ENCODE measurements around the gene RASGRF2.
A peak's percentile ranks its signal among the peaks of the same experiment; 100 is the strongest.

The RASGRF2 gene, protein sequence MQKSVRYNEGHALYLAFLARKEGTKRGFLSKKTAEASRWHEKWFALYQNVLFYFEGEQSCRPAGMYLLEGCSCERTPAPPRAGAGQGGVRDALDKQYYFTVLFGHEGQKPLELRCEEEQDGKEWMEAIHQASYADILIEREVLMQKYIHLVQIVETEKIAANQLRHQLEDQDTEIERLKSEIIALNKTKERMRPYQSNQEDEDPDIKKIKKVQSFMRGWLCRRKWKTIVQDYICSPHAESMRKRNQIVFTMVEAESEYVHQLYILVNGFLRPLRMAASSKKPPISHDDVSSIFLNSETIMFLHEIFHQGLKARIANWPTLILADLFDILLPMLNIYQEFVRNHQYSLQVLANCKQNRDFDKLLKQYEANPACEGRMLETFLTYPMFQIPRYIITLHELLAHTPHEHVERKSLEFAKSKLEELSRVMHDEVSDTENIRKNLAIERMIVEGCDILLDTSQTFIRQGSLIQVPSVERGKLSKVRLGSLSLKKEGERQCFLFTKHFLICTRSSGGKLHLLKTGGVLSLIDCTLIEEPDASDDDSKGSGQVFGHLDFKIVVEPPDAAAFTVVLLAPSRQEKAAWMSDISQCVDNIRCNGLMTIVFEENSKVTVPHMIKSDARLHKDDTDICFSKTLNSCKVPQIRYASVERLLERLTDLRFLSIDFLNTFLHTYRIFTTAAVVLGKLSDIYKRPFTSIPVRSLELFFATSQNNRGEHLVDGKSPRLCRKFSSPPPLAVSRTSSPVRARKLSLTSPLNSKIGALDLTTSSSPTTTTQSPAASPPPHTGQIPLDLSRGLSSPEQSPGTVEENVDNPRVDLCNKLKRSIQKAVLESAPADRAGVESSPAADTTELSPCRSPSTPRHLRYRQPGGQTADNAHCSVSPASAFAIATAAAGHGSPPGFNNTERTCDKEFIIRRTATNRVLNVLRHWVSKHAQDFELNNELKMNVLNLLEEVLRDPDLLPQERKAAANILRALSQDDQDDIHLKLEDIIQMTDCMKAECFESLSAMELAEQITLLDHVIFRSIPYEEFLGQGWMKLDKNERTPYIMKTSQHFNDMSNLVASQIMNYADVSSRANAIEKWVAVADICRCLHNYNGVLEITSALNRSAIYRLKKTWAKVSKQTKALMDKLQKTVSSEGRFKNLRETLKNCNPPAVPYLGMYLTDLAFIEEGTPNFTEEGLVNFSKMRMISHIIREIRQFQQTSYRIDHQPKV (N-terminal part only)

GRCh38 chr5:80959768-80960442 lies at the start of gene RASGRF2:
Gene RASGRF2, plus strand, starts transcription at chr5:80960363. Its CDS starts 376 bp downstream, at chr5:80960739.
- DNase-seq, result no peak

- DNase-seq, result no peak
Observed at GRCh38 chr5:80912479-80912878, 47.7 kb upstream of the RASGRF2 start.

DNA sequence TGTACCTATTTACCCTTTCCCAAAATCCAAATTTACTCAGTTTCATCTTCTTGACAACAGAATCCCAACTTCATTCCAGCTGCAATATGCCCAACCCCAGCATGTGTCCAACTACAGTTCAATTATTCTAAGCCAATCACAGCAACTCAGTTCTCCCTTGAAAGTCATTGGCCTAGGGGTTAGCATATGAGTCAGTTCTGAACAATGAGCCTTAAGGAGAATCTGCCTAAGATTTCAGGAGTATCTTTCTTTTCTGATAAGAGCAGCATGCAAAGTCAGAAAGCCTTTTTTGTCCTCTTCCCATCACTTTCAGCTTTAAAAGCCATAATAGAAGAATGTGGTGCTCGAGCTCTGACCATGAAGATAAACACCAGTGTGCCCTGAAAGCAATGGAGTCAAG lies 44.4 kb upstream of the RASGRF2 start:
- DNase-seq, result no peak

DNA sequence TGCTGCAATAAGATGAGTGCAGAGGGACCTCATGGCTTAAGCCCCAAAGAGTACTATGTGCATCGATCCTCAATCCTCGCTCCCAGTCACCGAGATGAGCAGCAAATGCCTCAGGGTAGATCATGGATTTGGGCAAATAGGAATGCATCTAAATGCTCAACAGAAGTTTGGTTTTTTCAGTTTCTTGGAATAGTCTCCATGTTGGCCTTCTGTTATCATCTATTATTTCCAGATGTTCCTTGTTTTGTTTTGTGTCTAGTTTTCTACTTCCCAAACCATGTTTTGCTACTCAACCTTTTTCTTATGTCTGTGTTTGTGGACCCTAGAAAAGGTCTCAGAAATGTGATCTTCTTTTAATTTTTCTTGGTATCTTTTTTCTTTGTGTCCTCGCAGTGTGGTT lies 43.5 kb upstream of the RASGRF2 start:
- DNase-seq, result no peak

- DNase-seq, result peak; percentile 8
Observed at GRCh38 chr5:80917631-80918030, 42.5 kb upstream of the RASGRF2 start.

GRCh38 chr5:80919678-80920196 lies 40.4 kb upstream of the RASGRF2 start:
- no peak for DNase-seq

DNA sequence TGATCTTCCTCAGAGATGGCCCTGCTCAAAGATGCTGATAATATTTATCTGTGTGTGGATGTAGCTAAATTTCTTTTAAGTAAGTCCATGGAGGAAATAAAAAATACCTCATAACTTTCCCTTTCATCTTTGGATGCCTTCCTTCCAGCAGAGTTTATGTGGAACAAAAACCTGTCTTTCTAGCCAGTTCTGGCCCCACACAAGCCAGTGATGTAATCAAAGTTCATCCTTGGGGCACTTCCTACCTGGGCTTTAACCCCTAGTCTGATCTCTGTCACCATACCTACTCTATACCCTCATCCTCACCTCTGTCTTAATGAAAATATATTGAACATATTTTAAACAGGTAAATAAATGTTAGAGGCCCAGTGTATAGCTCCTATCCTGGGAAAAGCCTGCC lies 39.8 kb upstream of the RASGRF2 start:
- DNase-seq, result no peak

GRCh38 chr5:80921026-80921425 lies 39.1 kb upstream of the RASGRF2 start:
- no peak for DNase-seq

DNA sequence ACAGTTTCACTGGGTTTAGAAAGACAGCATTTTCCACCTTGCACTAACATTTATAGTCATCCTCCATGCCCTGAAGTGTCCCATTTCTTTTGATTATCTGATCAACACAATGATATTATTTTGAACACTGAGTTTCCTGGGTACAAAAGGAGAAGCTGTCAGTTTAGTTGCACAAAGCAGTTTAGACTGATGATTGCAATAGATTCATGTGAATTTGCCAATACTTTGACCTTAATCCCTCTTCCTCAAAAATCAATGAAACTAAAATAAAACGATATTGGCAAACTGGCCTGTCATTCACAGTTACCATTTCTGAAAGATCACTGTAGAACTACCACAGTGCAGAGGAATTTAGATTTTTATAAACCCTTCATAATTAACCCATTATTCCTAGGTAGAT lies 34.2 kb upstream of the RASGRF2 start:
- DNase-seq, result no peak

DNA sequence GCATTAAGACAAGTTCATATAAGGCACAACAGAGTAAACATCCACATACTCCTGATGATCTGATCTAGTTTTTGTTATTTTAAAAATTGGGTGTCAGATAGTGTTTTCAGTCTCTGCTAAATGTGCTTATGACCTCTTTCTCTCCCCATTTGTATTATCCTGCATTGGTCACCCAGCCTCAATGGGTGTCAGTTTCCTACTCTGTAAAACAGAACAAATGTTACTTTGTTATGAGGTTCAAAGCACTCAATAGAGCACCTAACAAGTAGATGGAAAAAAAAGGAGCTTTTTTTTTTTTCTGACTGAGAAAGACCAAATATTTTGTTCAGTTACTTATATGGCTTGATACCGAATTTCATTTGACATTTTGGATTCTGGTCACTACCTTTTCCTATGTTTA lies 33.6 kb upstream of the RASGRF2 start:
- no peak for DNase-seq

DNA sequence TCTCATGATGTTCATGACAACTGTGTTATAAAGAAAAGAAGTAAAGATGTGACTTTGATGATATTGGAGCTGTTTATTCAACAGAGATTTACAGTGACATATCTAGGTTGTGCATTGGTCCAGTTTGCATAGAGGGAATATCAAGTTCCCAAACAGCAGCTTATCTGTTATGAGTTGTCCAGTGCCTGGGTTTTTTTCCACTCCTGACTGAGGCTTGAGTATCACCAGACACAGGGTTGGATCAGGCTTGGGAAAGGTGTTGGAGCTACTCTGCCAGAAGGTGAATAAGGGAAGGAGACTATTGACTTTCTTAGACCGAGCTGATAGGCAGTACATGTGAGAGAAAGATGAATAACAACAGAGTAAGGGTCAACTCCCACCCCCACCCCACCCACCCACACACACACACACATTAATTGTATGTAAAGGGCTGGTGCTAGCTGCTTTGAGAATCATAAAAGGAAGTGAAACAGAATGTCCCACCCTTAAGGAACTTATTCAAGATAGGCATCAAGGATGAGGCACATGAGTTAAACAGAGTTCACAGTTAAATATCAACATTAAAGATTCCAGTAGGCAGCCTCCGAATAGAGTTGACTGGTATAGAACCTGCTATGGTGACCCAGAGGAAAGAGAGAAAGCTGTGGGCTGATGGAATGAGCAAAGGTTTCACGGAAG lies 33.0 kb upstream of the RASGRF2 start:
- DNase-seq, result no peak

GRCh38 chr5:80928073-80928472 lies 32.1 kb upstream of the RASGRF2 start:
- DNase-seq, result no peak

- DNase-seq, result no peak
Observed at GRCh38 chr5:80930940-80931339, 29.2 kb upstream of the RASGRF2 start.

- DNase-seq, result no peak
Observed at GRCh38 chr5:80931411-80931810, 28.8 kb upstream of the RASGRF2 start.

DNA sequence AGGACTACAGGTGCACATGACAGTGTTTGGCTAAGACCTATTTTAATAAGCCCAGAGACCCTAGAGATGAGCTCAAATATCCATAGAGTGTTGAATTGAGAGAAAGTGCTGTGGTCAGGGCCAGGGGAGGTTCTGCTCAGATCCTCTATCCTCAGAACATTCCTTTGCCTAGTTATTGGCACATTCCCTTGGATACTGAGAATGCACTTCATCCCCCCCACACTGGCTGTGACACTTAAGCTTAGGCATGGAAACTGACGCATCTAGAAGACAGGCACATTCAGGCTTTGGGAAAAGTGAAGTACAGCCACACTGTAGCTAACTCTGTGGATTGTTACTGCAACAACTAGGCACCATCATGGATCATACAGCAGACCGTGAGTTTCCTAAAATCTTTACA lies 27.1 kb upstream of the RASGRF2 start:
- no peak for DNase-seq

- DNase-seq, result no peak
Observed at GRCh38 chr5:80934751-80935150, 25.4 kb upstream of the RASGRF2 start.

DNA sequence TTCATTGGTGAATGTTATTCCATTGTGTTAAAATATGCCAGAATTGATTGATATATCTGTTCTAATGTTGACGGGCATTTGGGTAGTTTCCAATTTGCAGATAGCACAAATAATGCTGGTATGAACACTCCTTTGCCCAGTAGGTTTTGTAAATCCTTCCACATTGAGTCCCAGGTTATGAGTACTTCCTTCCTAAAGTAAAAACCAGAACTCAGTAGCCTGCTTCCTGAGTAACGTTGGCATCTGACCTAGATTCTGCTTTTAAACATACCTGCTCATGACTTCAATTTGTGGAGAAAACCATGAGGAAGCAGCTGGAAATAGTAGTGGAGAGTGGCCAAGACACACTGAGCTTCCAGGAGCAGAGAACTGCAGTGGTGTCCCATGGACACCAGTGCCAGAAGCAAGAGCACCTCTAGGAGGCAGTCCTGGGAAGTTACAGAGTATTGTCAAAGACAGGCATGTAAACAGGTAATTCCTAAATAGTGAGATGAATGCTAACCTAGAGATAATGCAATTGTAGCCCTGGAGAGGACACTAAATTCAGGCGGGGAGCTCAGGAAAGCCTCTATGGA lies 24.3 kb upstream of the RASGRF2 start:
- no peak for DNase-seq

GRCh38 chr5:80936881-80937280 lies 23.3 kb upstream of the RASGRF2 start:
- DNase-seq, result no peak

DNA sequence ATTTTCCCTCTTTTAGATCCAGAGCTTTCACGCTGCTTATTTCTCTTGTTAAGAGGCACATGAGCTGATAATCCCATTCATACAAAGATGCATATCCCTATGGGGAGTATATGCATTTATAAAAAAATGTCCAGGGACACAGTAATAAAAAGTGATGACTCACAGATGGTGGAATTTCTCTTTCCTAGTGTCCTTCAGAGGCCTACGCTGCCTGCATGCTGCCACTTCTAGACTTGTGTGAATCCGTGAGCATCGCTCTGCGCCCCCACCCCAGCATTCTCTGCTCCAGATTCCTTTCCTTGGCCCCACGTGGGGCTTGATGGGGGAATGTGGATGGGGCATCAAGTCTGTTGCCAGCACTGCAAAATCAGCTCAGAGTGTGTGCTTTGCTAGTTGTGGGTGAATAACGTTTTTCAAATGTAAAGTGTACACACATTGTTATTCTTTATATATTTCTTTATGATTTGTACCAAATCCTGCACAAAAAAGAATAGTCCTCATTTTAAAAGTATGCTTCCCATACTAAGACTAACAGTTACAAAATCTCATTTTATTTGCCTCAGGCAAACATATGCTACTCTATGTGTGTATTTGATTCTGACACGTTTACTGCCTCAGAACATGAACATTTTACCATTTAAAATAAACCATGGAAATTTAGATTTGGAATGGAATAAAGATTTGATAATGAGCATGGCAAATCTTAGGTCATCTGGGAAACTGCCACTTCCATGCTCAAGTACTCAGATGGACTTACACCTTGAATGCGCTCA lies 22.4 kb upstream of the RASGRF2 start:
- DNase-seq, result no peak

- DNase-seq, result no peak
Observed at GRCh38 chr5:80941496-80941895, 18.7 kb upstream of the RASGRF2 start.

DNA sequence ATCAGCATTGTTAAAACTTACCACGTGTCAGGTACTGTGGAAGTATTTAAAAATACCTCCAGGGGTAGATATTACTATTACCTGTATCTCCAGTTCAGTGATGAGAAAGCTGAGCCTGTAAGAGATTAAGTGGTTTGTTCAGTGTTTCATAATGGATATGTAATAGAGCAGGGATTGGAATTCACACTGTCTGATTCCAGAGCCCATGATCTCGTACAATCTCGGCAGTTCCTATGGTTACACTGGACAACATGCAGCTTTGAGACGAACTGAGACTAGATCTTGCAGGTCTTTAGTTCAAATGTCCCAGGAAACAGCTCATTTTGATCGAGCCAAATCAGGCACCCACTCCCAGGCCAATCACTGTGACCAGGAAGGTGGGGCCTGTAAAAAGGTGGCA lies 8.8 kb upstream of the RASGRF2 start:
- no peak for DNase-seq
